ENCODE data around the gene UMAD1. TPM values are rescaled to one million over a fixed set of nuclear protein-coding genes. Genes with fewer than 3 reads are reported as not detected.
A peak's percentile ranks its signal among the peaks of the same experiment; 100 is the strongest.

Gene UMAD1
- total RNA-seq = 14.3 TPM
- long read RNA-seq, partial matches to known transcripts = 4 of 26 reads
- long read RNA-seq, other reads (novel, unspliced or antisense) = 22 of 26 reads

DNA sequence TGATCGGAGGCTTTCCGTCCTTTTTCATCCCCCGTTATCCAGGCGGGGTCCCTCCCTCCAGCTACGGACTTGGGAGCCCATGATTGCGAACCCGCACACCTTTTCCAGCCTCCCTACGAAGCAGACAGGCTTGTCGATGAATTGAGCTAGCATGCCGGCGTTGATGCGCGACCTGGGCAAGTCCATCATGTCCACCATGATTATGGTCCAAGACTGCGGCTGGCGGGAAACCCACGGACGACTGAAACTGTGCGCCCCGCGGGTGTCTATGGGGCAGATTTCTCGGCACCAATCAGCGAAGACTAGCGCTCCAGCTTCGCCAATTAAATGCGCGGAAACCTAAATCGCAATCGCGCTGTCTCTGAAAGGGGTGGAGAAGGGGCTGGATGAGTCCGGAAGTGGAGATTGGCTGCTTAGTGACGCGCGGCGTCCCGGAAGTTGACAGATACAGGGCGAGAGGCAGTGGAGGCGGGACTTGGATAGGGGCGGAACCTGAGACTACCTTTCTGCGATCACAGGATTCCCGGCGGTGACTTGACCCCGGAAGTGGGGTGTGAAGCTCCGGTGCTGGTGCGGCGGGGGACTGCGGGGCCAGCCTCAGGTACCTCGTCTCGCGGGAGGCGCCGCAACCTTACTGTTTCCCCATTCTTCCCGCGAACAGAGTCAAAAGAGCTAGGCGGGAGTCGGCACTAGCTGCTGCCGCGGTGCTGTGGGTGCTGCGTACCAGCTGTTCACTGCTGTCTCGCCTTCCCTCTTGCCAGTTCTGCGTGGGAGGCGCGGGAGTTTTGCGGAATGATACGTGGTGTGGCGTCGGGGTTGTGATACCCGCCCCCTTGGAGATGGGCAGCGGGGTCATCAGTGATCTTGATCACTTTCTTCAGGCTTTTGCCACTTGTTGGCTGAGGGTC is at the start of gene UMAD1:
TSS of gene UMAD1 (plus strand) at position 532 of the 908 bp plus-strand sequence. CDS start 32,620 bp downstream, outside the sequence.
- peak; percentile 99 for DNase-seq
- intact Hi-C loops (cut with DNase I) = loop anchor here (10.0 kb wide), 1 partner anchor 456 kb away; the partner anchor contains the start of gene C1GALT1
- ATAC-seq (ENCODE audit: poor library complexity) = peak; percentile 100

- DNase-seq = no peak
- ATAC-seq (ENCODE audit: poor library complexity) = peak; percentile 38
- intact Hi-C loops (cut with DNase I) = no loop called here
Measured at GRCh38 chr7:7595451-7595850, 45.1 kb upstream of the UMAD1 start.

DNA sequence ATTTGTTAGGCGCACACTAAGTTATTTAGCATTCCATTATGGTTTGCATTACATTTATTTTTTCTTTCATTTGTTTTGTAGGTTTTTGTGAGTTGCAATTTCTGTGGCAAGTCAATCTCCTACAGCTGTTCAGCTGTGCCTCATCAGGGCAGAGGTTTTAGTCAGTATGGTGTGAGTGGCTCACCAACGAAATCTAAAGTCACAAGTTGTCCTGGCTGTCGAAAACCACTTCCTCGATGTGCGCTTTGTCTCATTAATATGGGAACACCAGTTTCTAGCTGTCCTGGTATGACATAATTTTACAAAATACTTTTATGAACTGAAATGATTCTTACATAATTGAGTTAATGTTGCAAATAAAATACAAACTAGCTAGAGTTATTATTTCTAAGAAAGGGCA is 44.4 kb upstream of the UMAD1 start:
- ATAC-seq (ENCODE audit: poor library complexity) = no peak
- intact Hi-C loops (cut with DNase I) = no loop called here

DNA sequence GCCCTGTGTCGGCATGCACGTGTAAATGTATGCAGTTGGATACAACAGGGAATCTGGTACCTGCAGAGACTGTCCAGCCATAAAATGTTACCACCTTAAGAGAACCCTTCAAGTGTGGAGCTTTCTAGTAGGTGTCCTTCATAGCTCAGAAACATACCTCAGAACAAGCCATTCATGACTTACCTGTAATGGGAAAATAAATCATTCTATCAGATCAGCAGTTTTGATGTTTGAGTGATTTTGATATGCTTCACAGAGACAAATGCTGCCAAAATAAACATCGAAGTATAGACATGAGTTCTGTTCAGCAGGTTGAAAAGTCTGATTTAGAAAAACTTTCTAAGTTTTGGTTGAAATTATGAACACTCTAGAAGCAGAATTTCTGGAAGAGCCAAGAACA is 33.5 kb upstream of the UMAD1 start:
- DNase-seq = no peak
- ATAC-seq (ENCODE audit: poor library complexity) = no peak
- intact Hi-C loops (cut with DNase I) = no loop called here

More for the DNA sequence above, 44.4 kb upstream of the UMAD1 start:
- DNase-seq = no peak

DNA sequence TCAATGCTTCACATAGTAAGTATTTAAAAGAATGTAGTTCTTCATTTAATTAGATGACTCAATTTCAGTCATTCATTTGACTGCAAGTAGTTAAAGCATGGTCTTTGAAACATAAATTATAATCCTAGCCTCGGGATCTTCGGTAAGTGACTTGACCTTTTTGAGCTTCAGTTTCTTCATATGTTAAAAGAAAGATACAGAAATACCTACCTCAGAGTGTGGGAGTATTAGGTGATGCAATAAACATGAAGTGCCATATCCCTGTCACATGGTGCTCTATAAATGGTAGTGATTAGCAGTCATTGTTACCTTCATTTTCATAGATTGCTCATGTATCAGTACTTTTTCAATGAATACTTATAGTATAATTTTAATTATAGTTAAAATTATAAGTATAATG is 31.2 kb upstream of the UMAD1 start:
- ATAC-seq (ENCODE audit: poor library complexity) = no peak

DNA sequence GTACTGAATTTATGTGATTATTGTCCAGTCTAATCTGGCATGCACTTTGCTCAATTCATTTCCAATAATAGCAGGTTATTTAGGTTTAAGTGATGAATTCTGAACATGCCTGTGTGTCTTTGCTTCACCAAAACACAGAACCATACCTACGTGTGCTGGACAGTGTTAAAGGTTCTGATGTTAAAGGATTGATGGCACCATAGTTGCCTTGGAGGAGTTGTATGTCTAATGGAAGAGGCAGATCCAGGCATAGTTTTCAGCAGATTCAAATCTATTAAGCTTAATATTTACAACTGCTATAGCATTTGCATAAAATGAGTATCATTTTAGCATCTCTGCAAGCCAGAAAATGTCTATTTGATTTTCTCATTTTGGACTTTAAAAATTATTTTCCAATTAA is 28.0 kb upstream of the UMAD1 start:
- no peak for ATAC-seq (ENCODE audit: poor library complexity)
- intact Hi-C loops (cut with DNase I) = no loop called here
- no peak for DNase-seq

More for the DNA sequence above, 31.2 kb upstream of the UMAD1 start:
- intact Hi-C loops (cut with DNase I) = no loop called here
- DNase-seq = no peak

DNA sequence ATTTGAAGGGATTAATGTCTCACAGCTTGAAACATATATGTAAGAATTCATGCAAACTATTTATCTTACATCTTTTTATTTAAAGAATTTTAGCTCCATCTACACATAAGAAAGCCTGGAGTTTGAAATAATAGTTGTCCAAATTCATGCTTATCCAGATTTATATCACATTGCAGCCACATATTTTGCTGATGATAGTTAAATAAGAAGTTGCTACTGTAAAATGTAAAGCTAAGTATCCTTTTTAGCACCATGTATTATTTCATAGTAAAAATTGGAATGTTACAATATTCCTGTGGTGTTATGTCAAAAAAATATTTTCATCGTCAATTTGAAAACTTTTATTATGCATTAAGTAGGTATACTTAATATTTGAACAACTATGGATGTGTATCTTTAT is 27.3 kb upstream of the UMAD1 start:
- intact Hi-C loops (cut with DNase I) = no loop called here
- no peak for DNase-seq
- ATAC-seq (ENCODE audit: poor library complexity) = no peak

DNA sequence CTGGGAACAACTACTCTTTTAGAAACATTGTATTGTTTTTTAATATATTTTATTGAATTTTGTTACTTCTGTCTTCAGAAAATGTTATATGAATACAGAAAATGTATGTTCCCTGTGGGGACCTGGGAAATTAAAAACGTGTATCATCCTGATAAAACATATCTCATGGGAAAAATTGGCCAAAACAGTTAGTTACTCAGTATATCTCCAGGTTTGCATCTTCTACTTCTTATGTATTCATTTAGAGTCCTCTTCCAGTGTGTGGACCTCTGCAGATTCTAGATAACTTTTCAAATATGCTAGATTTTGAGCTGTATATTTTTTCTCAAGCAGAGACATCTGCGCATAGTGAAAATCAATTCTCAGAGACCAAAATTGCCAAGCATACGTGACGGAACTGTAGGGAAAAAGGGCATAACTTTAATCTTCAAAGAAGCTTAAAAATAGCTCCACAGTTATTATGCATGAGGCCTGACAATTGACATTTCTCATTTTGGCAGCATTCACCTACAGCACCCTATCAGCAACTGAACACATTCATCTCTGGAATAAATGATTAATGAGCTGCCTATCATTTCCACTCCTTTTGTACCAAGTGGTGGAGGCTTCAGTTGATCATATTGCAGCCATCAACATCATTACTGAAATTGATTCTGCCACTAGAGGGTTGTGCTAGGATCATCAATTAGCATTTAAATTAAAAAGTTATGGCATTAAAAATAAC is 26.4 kb upstream of the UMAD1 start:
- intact Hi-C loops (cut with DNase I) = no loop called here
- ATAC-seq (ENCODE audit: poor library complexity) = no peak

DNA sequence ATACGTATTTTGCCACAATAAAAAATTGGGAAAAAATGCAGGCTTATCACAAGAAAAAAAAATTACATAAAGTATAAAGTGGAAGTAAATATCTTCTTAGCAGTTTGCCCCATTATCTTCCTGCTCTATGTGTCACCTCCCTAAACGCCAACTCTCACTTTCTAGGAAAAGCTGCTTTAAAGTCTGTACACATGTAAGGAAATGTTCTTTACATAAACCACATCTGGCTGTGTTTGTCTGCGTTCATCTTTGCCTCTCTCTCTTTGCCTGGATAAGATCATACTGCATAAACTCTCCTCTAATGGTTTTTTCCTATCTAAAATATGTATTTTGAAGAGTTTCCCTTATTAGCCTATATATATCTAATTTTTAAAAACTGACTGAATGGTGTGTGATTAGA is 23.0 kb upstream of the UMAD1 start:
- intact Hi-C loops (cut with DNase I) = no loop called here
- ATAC-seq (ENCODE audit: poor library complexity) = no peak
- no peak for DNase-seq

More for the DNA sequence above, 26.4 kb upstream of the UMAD1 start:
- DNase-seq = no peak

GRCh38 chr7:7618410-7618809 is 22.1 kb upstream of the UMAD1 start:
- intact Hi-C loops (cut with DNase I) = no loop called here
- no peak for DNase-seq
- ATAC-seq (ENCODE audit: poor library complexity) = no peak

DNA sequence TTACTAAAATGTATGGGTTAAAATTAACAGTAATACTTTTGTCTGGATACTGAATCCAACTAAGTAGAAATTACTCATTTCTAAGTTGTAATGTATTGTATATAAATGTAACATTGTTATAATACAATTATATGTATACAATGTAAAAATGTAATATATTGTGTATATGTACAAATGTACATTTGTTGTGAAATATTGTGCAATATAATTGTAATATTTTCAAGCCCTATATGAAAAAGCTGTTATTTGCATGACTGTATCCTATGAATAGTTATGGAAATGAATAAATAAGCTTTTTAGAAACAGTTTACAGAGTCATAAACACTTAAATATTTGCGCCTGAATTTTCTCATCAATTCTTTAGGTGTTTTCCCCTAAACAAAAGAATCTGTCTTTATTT is 20.3 kb upstream of the UMAD1 start:
- ATAC-seq (ENCODE audit: poor library complexity) (no peak), DNase-seq (no peak)
- intact Hi-C loops (cut with DNase I) = no loop called here

GRCh38 chr7:7620644-7621210 is 19.8 kb upstream of the UMAD1 start:
- intact Hi-C loops (cut with DNase I) = no loop called here
- ATAC-seq (ENCODE audit: poor library complexity) (no peak), DNase-seq (no peak)

DNA sequence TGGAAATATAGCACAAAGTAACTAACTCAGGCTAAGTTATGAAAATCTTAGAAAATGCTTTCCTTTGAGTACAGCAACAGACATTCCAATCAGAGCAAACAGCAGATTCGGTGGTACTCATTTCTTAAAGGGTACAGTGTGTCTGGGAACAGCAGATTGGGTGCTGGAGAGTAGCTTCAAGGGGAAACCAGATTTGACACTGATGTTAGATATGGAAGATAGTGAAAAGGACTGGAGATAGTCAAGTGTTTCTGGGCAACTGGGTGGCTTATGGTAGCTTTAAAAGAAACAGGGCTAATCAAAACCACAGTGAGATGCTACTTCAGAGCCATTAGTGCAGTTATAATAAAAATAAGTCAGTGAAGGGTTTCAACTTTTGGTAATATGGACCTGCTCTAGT is 12.1 kb upstream of the UMAD1 start:
- no peak for DNase-seq
- intact Hi-C loops (cut with DNase I) = no loop called here
- ATAC-seq (ENCODE audit: poor library complexity) = no peak

- ATAC-seq (ENCODE audit: poor library complexity) (no peak), DNase-seq (no peak)
- intact Hi-C loops (cut with DNase I) = no loop called here
Measured at GRCh38 chr7:7630626-7631329, 9.8 kb upstream of the UMAD1 start.

DNA sequence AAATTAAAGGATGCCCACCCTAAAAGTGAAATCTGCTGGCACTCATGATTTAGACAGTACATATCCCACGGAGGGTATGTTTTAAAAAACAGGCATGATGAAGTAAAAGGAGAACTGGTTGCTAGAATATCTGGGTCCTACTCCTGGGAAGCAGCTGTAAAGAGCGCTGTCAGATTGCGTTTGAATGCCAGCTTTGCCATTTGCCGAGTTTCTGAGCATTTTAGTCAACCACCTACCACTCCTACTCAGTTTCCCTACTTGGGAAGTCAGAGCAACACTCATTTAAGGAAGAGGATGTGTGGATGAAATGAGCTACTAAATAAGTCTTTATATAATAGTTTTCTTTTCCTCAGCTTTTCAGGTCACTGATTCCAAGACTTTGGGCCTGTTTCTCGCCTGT is 1.1 kb upstream of the UMAD1 start:
- ATAC-seq (ENCODE audit: poor library complexity) (no peak), DNase-seq (no peak)
- intact Hi-C loops (cut with DNase I) = no loop called here

- peak; percentile 4 for ATAC-seq (ENCODE audit: poor library complexity)
- intact Hi-C loops (cut with DNase I) = loop anchor here (10.0 kb wide), 1 partner anchor 455 kb away; the partner anchor contains the start of gene C1GALT1
- DNase-seq = no peak
Measured at GRCh38 chr7:7639847-7640220, 718 bp upstream of the UMAD1 start.

- DNase-seq = no peak
- ATAC-seq (ENCODE audit: poor library complexity) = peak; percentile 8
Measured at GRCh38 chr7:7641129-7641663, 644 bp downstream of the UMAD1 start.

GRCh38 chr7:7642081-7642480 is 1.5 kb downstream of the UMAD1 start:
- DNase-seq = no peak
- ATAC-seq (ENCODE audit: poor library complexity) = no peak
- intact Hi-C loops (cut with DNase I) = loop anchor here (10.0 kb wide), 1 partner anchor 457 kb away; the partner anchor contains the start of gene C1GALT1

More at GRCh38 chr7:7641129-7641663, 644 bp downstream of the UMAD1 start:
- intact Hi-C loops (cut with DNase I) = loop anchor here (10.0 kb wide), 1 partner anchor 456 kb away; the partner anchor contains the start of gene C1GALT1
